OCI-LY1 (cell line): Measurements from ENCODE around the gene NETO2.

ENCODE experiments used
- EZH2 ChIP-seq: fragments of 200-600 bp; sonication (generic), shearing (Covaris generic); IDR thresholded peaks from 2 replicates; pipeline ENCODE4 v1.8.0; 2017; ENCODE audit warnings: borderline replicate concordance, mixed run types, mild to moderate bottlenecking, antibody characterized with exemption, low read length, moderate library complexity, mixed read lengths
- TF ChIP-seq, protein P1 (sequence below): fragments of 200-600 bp; sonication (generic), shearing (Covaris generic); IDR thresholded peaks from 2 replicates; pipeline ENCODE4 v1.5.1; 2017; ENCODE audit warnings: mild to moderate bottlenecking, antibody characterized with exemption, low read length, moderate library complexity, mixed read lengths

DNA sequence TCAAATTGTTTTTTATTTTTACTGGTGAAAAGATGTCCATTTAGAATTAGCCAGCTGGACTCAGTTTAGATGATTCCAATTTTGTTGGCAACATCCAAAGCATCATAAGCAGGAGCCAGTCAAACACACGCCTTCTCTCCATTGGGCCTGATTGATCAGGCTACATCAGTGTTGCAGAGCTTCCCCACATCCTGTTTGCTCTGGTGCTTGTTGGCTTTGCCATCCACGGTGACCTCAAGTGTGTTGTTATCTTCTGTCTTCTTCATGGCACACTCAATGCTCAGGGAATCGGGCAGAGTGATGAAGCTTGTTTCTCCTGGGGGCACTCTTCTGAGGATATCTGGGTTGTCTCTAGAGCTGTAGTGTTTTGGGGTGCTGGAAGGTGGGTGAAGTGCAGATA, 6.3 kb upstream of the NETO2 start:
- TF ChIP-seq, protein P1, sequence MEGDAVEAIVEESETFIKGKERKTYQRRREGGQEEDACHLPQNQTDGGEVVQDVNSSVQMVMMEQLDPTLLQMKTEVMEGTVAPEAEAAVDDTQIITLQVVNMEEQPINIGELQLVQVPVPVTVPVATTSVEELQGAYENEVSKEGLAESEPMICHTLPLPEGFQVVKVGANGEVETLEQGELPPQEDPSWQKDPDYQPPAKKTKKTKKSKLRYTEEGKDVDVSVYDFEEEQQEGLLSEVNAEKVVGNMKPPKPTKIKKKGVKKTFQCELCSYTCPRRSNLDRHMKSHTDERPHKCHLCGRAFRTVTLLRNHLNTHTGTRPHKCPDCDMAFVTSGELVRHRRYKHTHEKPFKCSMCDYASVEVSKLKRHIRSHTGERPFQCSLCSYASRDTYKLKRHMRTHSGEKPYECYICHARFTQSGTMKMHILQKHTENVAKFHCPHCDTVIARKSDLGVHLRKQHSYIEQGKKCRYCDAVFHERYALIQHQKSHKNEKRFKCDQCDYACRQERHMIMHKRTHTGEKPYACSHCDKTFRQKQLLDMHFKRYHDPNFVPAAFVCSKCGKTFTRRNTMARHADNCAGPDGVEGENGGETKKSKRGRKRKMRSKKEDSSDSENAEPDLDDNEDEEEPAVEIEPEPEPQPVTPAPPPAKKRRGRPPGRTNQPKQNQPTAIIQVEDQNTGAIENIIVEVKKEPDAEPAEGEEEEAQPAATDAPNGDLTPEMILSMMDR: no peak
- no peak for TF ChIP-seq EZH2
